Measurements from ENCODE around the gene TAS2R50.

Gene TAS2R50

GRCh38 chr12:10952645-10953044, 34.1 kb downstream of the TAS2R50 start:
- DNase-seq (ENCODE audit: low read depth): no peak

DNA sequence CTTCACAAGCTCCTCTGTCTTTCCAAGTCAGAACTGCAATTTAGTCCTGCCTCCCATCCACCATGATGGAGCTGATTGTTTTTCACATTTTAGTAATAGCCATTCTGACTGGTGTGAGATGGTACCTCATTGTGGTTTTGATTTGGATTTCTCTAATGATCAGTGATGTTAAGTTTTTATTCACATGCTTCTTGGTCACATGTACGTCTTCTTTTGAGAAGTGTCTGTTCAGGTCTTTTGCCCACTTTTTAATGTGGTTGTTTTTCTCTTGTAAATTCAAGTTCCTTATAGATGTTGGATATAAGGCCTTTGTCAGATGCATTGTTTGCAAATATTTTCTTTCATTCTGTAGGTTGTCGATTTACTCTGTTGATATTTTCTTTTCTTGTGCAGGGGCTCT, 43.5 kb downstream of the TAS2R50 start:
- no peak for DNase-seq (ENCODE audit: low read depth)

DNA sequence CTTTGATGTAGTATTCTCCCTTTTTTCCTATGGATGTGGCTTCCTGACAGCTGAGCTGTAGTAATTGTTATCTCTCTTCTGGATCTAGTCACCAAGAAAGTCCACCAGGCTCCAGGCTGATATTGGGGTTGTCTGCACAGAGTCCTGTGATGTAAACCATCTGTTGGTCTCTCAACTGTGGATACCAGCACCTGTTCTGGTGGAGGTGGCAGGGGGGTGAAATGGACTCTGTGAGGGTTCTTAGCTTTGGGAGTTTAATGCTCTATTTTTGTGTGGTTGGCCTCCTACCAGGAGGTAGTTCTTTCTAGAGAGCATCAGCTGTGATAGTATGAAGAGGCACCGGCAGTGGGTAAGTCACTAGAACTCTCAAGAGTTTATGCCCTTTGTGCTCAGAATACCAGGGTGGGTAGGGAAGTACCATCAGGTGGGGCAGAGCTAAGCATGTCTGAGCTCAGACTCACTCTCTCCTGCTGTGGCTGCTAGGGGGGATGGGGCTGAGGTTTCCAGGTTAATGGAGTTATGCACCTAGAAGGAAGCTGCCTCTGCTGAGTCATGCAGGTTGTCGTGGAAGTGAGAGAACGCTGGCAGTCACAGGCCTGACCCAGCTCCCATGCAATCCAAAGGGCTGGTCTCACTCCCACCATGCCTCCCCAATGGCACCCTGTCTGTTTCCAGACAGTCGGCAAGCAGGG, 44.6 kb downstream of the TAS2R50 start:
- no peak for DNase-seq (ENCODE audit: low read depth)

DNA sequence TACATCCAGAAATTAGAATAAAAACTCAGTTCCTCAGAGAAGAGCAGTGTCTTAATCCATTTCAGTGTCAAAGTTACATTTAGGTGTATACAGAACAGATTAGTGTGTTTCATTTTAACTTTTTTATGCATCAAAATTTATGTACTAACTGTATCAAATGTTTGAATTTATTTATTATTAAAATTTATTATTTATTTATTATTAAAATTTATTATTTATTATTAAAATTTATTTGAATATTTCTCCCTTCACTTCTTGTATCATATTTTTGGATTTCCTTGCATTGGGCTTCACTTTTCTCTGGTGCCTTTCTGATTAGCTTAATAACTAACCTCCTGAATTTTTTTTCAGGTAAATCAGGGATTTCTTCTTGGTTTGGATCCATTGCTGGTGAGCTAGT, 45.3 kb downstream of the TAS2R50 start:
- no peak for DNase-seq (ENCODE audit: low read depth)

DNA sequence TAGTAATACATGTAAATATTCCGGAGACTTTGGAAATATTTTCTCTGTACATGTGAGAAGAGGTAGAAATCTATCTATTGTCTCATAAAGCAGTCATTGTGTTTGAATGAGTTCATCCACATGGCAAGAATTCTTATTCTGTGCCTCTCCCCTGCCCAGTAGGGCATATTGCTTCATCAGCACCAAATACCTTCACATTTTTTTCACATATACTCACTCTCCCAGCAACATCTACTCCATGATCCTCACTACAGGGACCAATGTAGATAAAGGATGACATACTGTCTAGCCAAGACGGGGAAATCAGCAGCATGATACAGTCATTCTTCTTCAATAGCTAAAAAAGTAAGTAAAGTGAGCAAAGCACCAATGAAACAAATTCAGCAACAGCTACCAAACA, 46.3 kb downstream of the TAS2R50 start:
- no peak for DNase-seq (ENCODE audit: low read depth)

- DNase-seq (ENCODE audit: low read depth): no peak
Measured at GRCh38 chr12:10939163-10939562, 47.5 kb downstream of the TAS2R50 start, which contains the start of gene TAS2R14. Gene TAS2R14 (minus strand): TSS chr12:10939263. CDS start chr12:10939207, 56 bp downstream.

DNA sequence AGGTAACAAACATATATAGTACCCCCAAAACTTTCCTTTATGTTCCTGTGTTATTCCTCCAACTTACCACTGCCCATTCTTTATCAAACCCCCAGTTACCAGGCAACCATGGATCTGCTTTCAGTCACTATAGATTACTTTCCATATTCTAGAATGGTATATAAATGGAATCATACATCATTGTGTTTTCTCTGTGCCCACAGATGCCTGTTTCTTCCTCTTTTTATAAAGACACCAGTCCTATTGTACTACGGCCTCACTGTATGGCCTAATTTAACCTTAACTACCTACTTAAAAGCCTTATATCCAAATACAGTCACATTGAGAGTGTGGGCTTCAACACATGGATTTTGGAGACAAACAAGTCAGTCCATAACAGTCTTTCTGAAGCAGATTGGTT, 50.2 kb downstream of the TAS2R50 start:
- DNase-seq (ENCODE audit: low read depth): no peak
